KMS-11 (cell line): ENCODE measurements around the gene GCSAM.

Experiments used
- H2AFZ ChIP-seq: fragments of 200-600 bp; sonication (generic); 2 replicates; pipeline ENCODE4 v1.6.1; 2016; ENCODE audit warnings: antibody characterized with exemption, mixed run types, low read depth
- H3K27ac ChIP-seq: fragments of 200-600 bp; sonication (generic); 2 replicates; pipeline ENCODE4 v1.6.1; 2016; ENCODE audit warnings: mild to moderate bottlenecking, mixed run types
- H3K27me3 ChIP-seq: fragments of 200-600 bp; sonication (generic); 2 replicates; pipeline ENCODE4 v1.6.1; 2017; ENCODE audit warnings: mild to moderate bottlenecking, low read depth, mixed run types, moderate library complexity; ENCODE audit not compliant: insufficient read depth
- H3K36me3 ChIP-seq: fragments of 200-600 bp; sonication (generic); 2 replicates; pipeline ENCODE4 v1.6.1; 2017; ENCODE audit warnings: mild to moderate bottlenecking, mixed run types; ENCODE audit not compliant: insufficient read depth
- H3K4me1 ChIP-seq: fragments of 200-600 bp; sonication (generic); 2 replicates; pipeline ENCODE4 v1.6.1; 2016; ENCODE audit warnings: mild to moderate bottlenecking, low read depth, mixed run types; ENCODE audit not compliant: poor library complexity, severe bottlenecking
- H3K4me2 ChIP-seq: fragments of 200-600 bp; sonication (generic); 2 replicates; pipeline ENCODE4 v1.7.0; 2016; ENCODE audit warnings: mild to moderate bottlenecking, mixed run types
- H3K4me3 ChIP-seq: fragments of 200-600 bp; sonication (generic); IDR thresholded peaks from 2 replicates; pipeline ENCODE4 v1.6.1; 2017; ENCODE audit warnings: low read depth, low read length, mixed read lengths; ENCODE audit not compliant: insufficient read depth
- H3K79me2 ChIP-seq: fragments of 200-600 bp; sonication (generic); 2 replicates; pipeline ENCODE4 v1.6.1; 2016; ENCODE audit warnings: low read depth, mixed run types; ENCODE audit not compliant: insufficient read depth
- H3K9ac ChIP-seq: fragments of 200-600 bp; sonication (generic); 2 replicates; pipeline ENCODE4 v1.6.1; 2016; ENCODE audit warnings: mild to moderate bottlenecking, mixed run types
- H4K20me1 ChIP-seq: fragments of 200-600 bp; sonication (generic); 2 replicates; pipeline ENCODE4 v1.6.1; 2016; ENCODE audit warnings: mild to moderate bottlenecking, mixed run types; ENCODE audit not compliant: insufficient read depth
- CTCF ChIP-seq: fragments of 200-600 bp; sonication (generic); conservative IDR thresholded peaks from 2 replicates; pipeline ENCODE4 v1.6.1; 2017; ENCODE audit warnings: low read depth, mild to moderate bottlenecking, antibody characterized with exemption, low read length, moderate library complexity, mixed read lengths

Gene GCSAM

GRCh38 chr3:112126511-112126911, 6.5 kb downstream of the GCSAM start:
- Histone ChIP-seq H3K27ac (no peak overlapping the region), H3K4me2 (no peak overlapping the region)

GRCh38 chr3:112124907-112125607, 8.0 kb downstream of the GCSAM start:
- no peaks in the 10 kb centered on the region for H3K4me1 ChIP-seq
- no peak overlapping the region for H3K9ac ChIP-seq
- no peak for TF ChIP-seq CTCF
- no peak overlapping the region for H3K27ac ChIP-seq
- H3K4me3 ChIP-seq: no peak overlapping the region
- no peak overlapping the region for H2AFZ ChIP-seq
- no peaks in the 10 kb centered on the region for H3K36me3 ChIP-seq
- no peak overlapping the region for H3K4me2 ChIP-seq
- H3K79me2 ChIP-seq: no peaks in the 10 kb centered on the region
- no peaks in the 10 kb centered on the region for H4K20me1 ChIP-seq
- H3K27me3 ChIP-seq: no peaks in the 10 kb centered on the region

More at GRCh38 chr3:112126511-112126911, 6.5 kb downstream of the GCSAM start:
- Histone ChIP-seq H3K36me3 (no peaks in the 10 kb centered on the region), H4K20me1 (no peaks in the 10 kb centered on the region), H3K79me2 (no peaks in the 10 kb centered on the region), H3K9ac (no peak overlapping the region), H3K4me3 (no peak overlapping the region), H3K4me1 (peaks cover 1% of the 10 kb centered on the region), H3K27me3 (no peaks in the 10 kb centered on the region), H2AFZ (no peak overlapping the region)
- TF ChIP-seq CTCF: no peak

- no peaks in the 10 kb centered on the region for H3K27me3 ChIP-seq
- no peak for TF ChIP-seq CTCF
- no peaks in the 10 kb centered on the region for H3K79me2 ChIP-seq
- H3K4me2 ChIP-seq: no peak overlapping the region
- H3K27ac ChIP-seq: no peak overlapping the region
- H4K20me1 ChIP-seq: no peaks in the 10 kb centered on the region
- no peaks in the 10 kb centered on the region for H3K36me3 ChIP-seq
- no peak overlapping the region for H3K4me3 ChIP-seq
- no peak overlapping the region for H3K9ac ChIP-seq
- H3K4me1 ChIP-seq: no peaks in the 10 kb centered on the region
- no peak overlapping the region for H2AFZ ChIP-seq
Measured at GRCh38 chr3:112123548-112123947, 9.5 kb downstream of the GCSAM start.

GRCh38 chr3:112122870-112123269, 10.2 kb downstream of the GCSAM start:
- TF ChIP-seq CTCF: no peak
- H3K27me3 ChIP-seq: no peaks in the 10 kb centered on the region
- H3K27ac ChIP-seq: no peak overlapping the region
- no peaks in the 10 kb centered on the region for H3K36me3 ChIP-seq
- no peaks in the 10 kb centered on the region for H3K79me2 ChIP-seq
- no peaks in the 10 kb centered on the region for H4K20me1 ChIP-seq
- no peaks in the 10 kb centered on the region for H3K4me1 ChIP-seq
- no peak overlapping the region for H3K4me3 ChIP-seq
- H2AFZ ChIP-seq: no peak overlapping the region
- H3K4me2 ChIP-seq: no peak overlapping the region
- H3K9ac ChIP-seq: no peak overlapping the region
